HepG2 (cell line): ENCODE measurements around the gene XK. TPM values are rescaled to one million over a fixed set of nuclear protein-coding genes. Genes with fewer than 3 reads are reported as not detected.

Experiments used
- ATAC-seq: fragments of 200-7000 bp; cut with Tn5 transposase; 3 replicates; pipeline ENCODE4 v1.9.1; 2020; ENCODE audit warnings: mild to moderate bottlenecking, moderate library complexity
- BruUV-seq: library from RNA; stranded (reverse); fragments of 400-500 nt; replicated peaks from 2 replicates; lab custom pipeline; 2021; lab: Mats Ljungman, UMichigan
- CTCF ChIA-PET: fragments of 300-600 bp; formaldehyde crosslinking; extraction: SDS; loops from one replicate; lab custom pipeline; 2021; ENCODE audit warnings: low total read pairs, inconsistent platforms, low intra/inter-chr PET ratio; lab: Yijun Ruan, JAX
- POLR2A ChIA-PET: fragments of 350-600 bp; sonication (Branson Sonifier 250); formaldehyde crosslinking; loops from one replicate; lab custom pipeline; 2020; ENCODE audit warnings: antibody characterized with exemption, inconsistent platforms; lab: Yijun Ruan, JAX
- DNase-seq: peaks from one replicate; pipeline ENCODE4 v3.0.0-alpha.2; 2015; ENCODE audit warnings: low spot score
- FAIRE-seq: peaks from 3 replicates; lab custom pipeline; 2011; peaks lifted over from hg19 to GRCh38; lab: Jason Lieb, UNC
- H2AFZ ChIP-seq: one replicate; pipeline ENCODE4 v1.6.1; 2011; ENCODE audit warnings: low read length, inconsistent platforms
- H3K27ac ChIP-seq: fragments of 300-600 bp; 3 replicates; pipeline ENCODE4 v1.8.0; 2011; ENCODE audit warnings: mixed run types, mild to moderate bottlenecking, mixed read lengths, low read length, inconsistent platforms; ENCODE audit not compliant: insufficient read depth; ENCODE audit errors: extremely low read length
- H3K27me3 ChIP-seq, 2 experiments: fragments of 200-600 bp in 1 of 2; 2 replicates in 1 of 2; 3 replicates in 1 of 2; pipeline versions ENCODE4 v1.6.0 to v1.8.0; 2011; ENCODE audit warnings: low read length in 2 of 2, mild to moderate bottlenecking in 2 of 2, moderate library complexity in 2 of 2, inconsistent platforms in 1 of 2; ENCODE audit not compliant: insufficient read depth in 2 of 2, control insufficient read depth in 1 of 2
- H3K36me3 ChIP-seq, 2 experiments: fragments of 200-600 bp in 1 of 2; replicated peaks in 1 of 2; 2 replicates in 1 of 2; 3 replicates in 1 of 2; pipeline versions ENCODE4 v1.5.1 to v1.8.0; 2011; ENCODE audit warnings: low read length in 2 of 2, inconsistent platforms in 1 of 2; ENCODE audit not compliant: insufficient read depth in 2 of 2, control insufficient read depth in 1 of 2
- H3K4me1 ChIP-seq: 2 replicates; pipeline ENCODE4 v1.5.1; 2012; ENCODE audit warnings: low read length, inconsistent platforms; ENCODE audit not compliant: insufficient read depth
- H3K4me2 ChIP-seq: 2 replicates; pipeline ENCODE4 v1.6.0; 2011; ENCODE audit warnings: low read depth, low read length, inconsistent platforms
- H3K4me3 ChIP-seq, 3 experiments: fragments of 200-600 bp in 1 of 3; sonication (generic), shearing (Covaris generic) in 1 of 3; replicated peaks in 1 of 3; 2 replicates each; pipeline ENCODE4 v1.5.1; 2011 to 2016; ENCODE audit warnings: low read length in 3 of 3, inconsistent platforms in 2 of 3, low read depth in 2 of 3, mild to moderate bottlenecking in 2 of 3, control low read depth in 1 of 3, mixed read lengths in 1 of 3; ENCODE audit not compliant: insufficient read depth in 1 of 3
- H3K79me2 ChIP-seq: one replicate; pipeline ENCODE4 v1.6.1; 2011; ENCODE audit warnings: low read length, inconsistent platforms; ENCODE audit not compliant: insufficient read depth
- H3K9ac ChIP-seq: 2 replicates; pipeline ENCODE4 v1.6.0; 2011; ENCODE audit warnings: mild to moderate bottlenecking, low read depth, low read length, inconsistent platforms; ENCODE audit not compliant: insufficient read depth
- H3K9me3 ChIP-seq: 2 replicates; pipeline ENCODE4 v1.5.1; 2012; ENCODE audit warnings: mild to moderate bottlenecking, low read length
- H4K20me1 ChIP-seq: 2 replicates; pipeline ENCODE4 v1.6.0; 2011; ENCODE audit warnings: inconsistent platforms, mild to moderate bottlenecking, low read length, moderate library complexity; ENCODE audit not compliant: insufficient read depth
- CREB1 ChIP-seq, 2 experiments: fragments of 450-650 bp in 1 of 2; IDR thresholded peaks; 2 replicates each; pipeline ENCODE4 v1.6.1; 2016 to 2017; ENCODE audit warnings: control low read depth in 1 of 2, mild to moderate bottlenecking in 1 of 2, missing compliant biosample characterization in 1 of 2, missing genetic modification characterization in 1 of 2
- ELF1 ChIP-seq: sonication (generic); formaldehyde crosslinking; IDR thresholded peaks from 2 replicates; pipeline ENCODE4 v1.4.0; 2020; ENCODE audit warnings: missing genetic modification reagents
- HMG20B ChIP-seq: conservative IDR thresholded peaks from 2 replicates; pipeline ENCODE4 v1.6.1; 2016; ENCODE audit warnings: missing genetic modification reagents, missing compliant biosample characterization
- MXD1 ChIP-seq: sonication (generic); formaldehyde crosslinking; IDR thresholded peaks from 2 replicates; pipeline ENCODE4 v1.4.0; 2020; ENCODE audit warnings: mild to moderate bottlenecking, missing genetic modification reagents
- NR2C2 ChIP-seq: sonication (generic); formaldehyde crosslinking; IDR thresholded peaks from 2 replicates; pipeline ENCODE4 v1.4.0; 2020; ENCODE audit warnings: missing genetic modification reagents, mild to moderate bottlenecking, moderate library complexity, borderline replicate concordance
- PAWR ChIP-seq: sonication (generic); formaldehyde crosslinking; IDR thresholded peaks from 2 replicates; pipeline ENCODE4 v1.4.0; 2020; ENCODE audit warnings: missing genetic modification reagents, mild to moderate bottlenecking, borderline replicate concordance
- PHF8 ChIP-seq: sonication (generic); formaldehyde crosslinking; IDR thresholded peaks from 2 replicates; pipeline ENCODE4 v1.5.0; 2020; ENCODE audit warnings: missing genetic modification reagents
- SIN3B ChIP-seq: fragments of 150-350 bp; IDR thresholded peaks from 2 replicates; pipeline ENCODE4 v1.6.1; 2014; ENCODE audit warnings: low read length
- SIX1 ChIP-seq: sonication (generic); formaldehyde crosslinking; IDR thresholded peaks from 2 replicates; pipeline ENCODE4 v1.4.0; 2020; ENCODE audit warnings: missing genetic modification reagents, borderline replicate concordance
- TAF15 ChIP-seq: fragments of 200-400 bp; formaldehyde crosslinking; IDR thresholded peaks from one replicate; pipeline ENCODE4 v1.6.1; 2018; ENCODE audit warnings: mild to moderate bottlenecking, low read depth, low read length; ENCODE audit not compliant: poor library complexity, severe bottlenecking
- TBX3 ChIP-seq: fragments of 450-650 bp; IDR thresholded peaks from 2 replicates; pipeline ENCODE4 v1.6.1; 2017; ENCODE audit warnings: antibody characterized with exemption, mild to moderate bottlenecking, inconsistent platforms, borderline replicate concordance
- ZFP36 ChIP-seq: fragments of 150-350 bp; IDR thresholded peaks from 2 replicates; pipeline ENCODE4 v1.6.1; 2018; ENCODE audit warnings: borderline replicate concordance, low read length, low read depth; ENCODE audit not compliant: partially characterized antibody
- ZKSCAN5 ChIP-seq: sonication (generic); formaldehyde crosslinking; IDR thresholded peaks from 2 replicates; pipeline ENCODE4 v1.5.1; 2020; ENCODE audit warnings: mild to moderate bottlenecking, missing genetic modification reagents
- ZNF18 ChIP-seq: sonication (generic); formaldehyde crosslinking; IDR thresholded peaks from 2 replicates; pipeline ENCODE4 v1.8.0; 2022; ENCODE audit warnings: mild to moderate bottlenecking, missing genetic modification reagents; ENCODE audit not compliant: insufficient replicate concordance
- ZNF660 ChIP-seq: sonication (generic); formaldehyde crosslinking; IDR thresholded peaks from 2 replicates; pipeline ENCODE4 v1.5.1; 2020; ENCODE audit warnings: mild to moderate bottlenecking, low read depth, missing genetic modification reagents, borderline replicate concordance
- in situ Hi-C: cut with HindIII; loops from 2 replicates; pipeline ENCODE4 v1.10.0; 2017; ENCODE audit warnings: low pct_unique_long_range_greater_than_20kb; ENCODE audit not compliant: extremely low pct_ligation_motif_present
- intact Hi-C: fragments of 100-400 bp; cut with micrococcal nuclease; formaldehyde crosslinking; loops from one replicate; pipeline ENCODE4 v1.10.0; 2022; ENCODE audit not compliant: unreplicated experiment
- polyA plus RNA-seq, 8 experiments: library from polyadenylated mRNA; depleted of rRNA in 3 of 8; stranded (reverse) in 7 of 8; unstranded in 1 of 8; fragments of >200 nt; fragmentation: Illumina TruSeq in 4 of 8; extraction: Trizol in 4 of 8; gene quantifications; 2 replicates each; pipeline versions ENCODE4 v1.2.1 to v1.2.3, GENCODE V29; 2011 to 2016; ENCODE audit warnings: low read depth in 4 of 8, missing spikeins in 1 of 8, mixed read lengths in 1 of 8; ENCODE audit not compliant: insufficient read depth in 1 of 8
- total RNA-seq, 5 experiments: library from RNA; depleted of rRNA; stranded (reverse); fragments of >200 nt; fragmentation: Illumina TruSeq; extraction: Trizol; gene quantifications; 2 replicates each; pipeline ENCODE4 v1.2.3, GENCODE V29; 2016; ENCODE audit warnings: low read depth in 1 of 5
- TF ChIP-seq, protein P1 (sequence below): sonication (generic); formaldehyde crosslinking; conservative IDR thresholded peaks from 2 replicates; pipeline ENCODE4 v1.4.0; 2020; ENCODE audit warnings: missing genetic modification reagents

XK gene
- total and polyA plus RNA-seq, 2 of the 13 experiments (the other 11 are each of a cell fraction or from before 2014, with no cell fraction given) = not detected

DNA sequence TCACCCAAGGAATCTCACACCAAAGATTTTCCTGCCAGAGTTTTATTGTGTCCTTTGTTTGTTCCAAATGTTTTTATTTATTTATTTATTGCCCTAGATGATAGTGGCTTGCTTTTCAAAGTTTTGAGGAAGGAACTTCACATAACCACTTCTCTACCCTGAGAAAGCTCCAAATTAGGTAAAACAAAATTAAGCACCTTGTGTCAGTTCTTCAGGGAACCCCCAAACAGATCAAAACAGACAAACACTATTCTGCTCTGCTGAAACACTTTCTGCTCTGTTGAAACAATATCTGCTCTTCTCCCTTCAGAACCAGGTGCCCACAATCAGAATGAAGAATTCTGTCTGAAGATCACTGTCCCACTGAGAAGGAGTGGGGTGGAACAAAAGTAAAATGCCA is 77.8 kb downstream of the XK start (continued):
- TF ChIP-seq ELF1 (no peak), SIX1 (CRISPR knock-in tag) (no peak), TBX3 (no peak), PAWR (no peak), MXD1 (CRISPR knock-in tag) (no peak), TAF15 (no peak), NR2C2 (CRISPR knock-in tag) (no peak)
- TF ChIP-seq, all 625 proteins: peak for 0

DNA sequence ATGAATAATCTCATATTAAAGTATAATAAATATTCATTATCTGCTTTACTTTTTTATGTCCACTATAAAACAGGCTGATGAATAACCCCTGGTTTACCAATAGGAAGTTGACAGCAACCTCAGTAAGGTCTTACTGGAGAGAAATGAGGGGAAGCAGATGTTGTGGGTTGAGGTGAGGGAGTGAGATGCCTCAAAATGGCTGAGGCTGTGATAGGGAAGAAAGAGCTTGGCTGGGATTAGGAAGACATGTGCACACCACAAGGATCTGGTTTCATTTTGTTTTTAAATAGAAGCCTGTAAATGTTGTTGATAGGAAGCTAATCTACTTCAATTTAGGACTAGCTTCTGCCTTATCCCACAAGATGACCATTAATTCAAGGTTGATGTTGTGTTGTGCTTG is 79.9 kb downstream of the XK start:
- in situ Hi-C loops = no loop called here
- DNase-seq = no peak
- intact Hi-C loops = no loop called here
- Histone ChIP-seq H3K4me3 (no peak overlapping the region), H3K27me3 (no peaks in the 10 kb centered on the region), H3K4me1 (no peaks in the 10 kb centered on the region), H2AFZ (no peak overlapping the region), H4K20me1 (no peaks in the 10 kb centered on the region), H3K79me2 (no peaks in the 10 kb centered on the region), H3K27ac (no peak overlapping the region), H3K4me2 (no peak overlapping the region), H3K36me3 (no peaks in the 10 kb centered on the region), H3K9ac (no peak overlapping the region), H3K9me3 (no peaks in the 10 kb centered on the region)
- TF ChIP-seq CREB1 (IDR thresholded peaks at IDR 0.05) (no peak), CREB1 (CRISPR knock-in tag; IDR thresholded peaks at IDR 0.05) (no peak), ZFP36 (no peak), ZNF660 (CRISPR knock-in tag) (no peak), PHF8 (CRISPR knock-in tag) (no peak), HMG20B (CRISPR knock-in tag) (no peak), ZKSCAN5 (no peak), SIN3B (no peak), ZNF18 (CRISPR knock-in tag) (no peak)
- TF ChIP-seq, protein P1, sequence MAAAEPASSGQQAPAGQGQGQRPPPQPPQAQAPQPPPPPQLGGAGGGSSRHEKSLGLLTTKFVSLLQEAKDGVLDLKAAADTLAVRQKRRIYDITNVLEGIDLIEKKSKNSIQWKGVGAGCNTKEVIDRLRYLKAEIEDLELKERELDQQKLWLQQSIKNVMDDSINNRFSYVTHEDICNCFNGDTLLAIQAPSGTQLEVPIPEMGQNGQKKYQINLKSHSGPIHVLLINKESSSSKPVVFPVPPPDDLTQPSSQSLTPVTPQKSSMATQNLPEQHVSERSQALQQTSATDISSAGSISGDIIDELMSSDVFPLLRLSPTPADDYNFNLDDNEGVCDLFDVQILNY (CRISPR knock-in tag) = no peak
- no peak for ATAC-seq
- BruUV-seq = no TSS peak
- CTCF ChIA-PET = no interaction called here
- POLR2A ChIA-PET = no interaction called here
- FAIRE-seq = no peak
